Measurements from ENCODE around the gene ERCC2. TPM values are rescaled to one million over a fixed set of nuclear protein-coding genes. Genes with fewer than 3 reads are reported as not detected.

Gene ERCC2
- total RNA-seq, 1 donor: 29.1 TPM

GRCh38 chr19:45356760-45357444 lies 13.5 kb downstream of the ERCC2 start:
- peak in 1 of 3 donors; percentile 28 for DNase-seq (ENCODE audit: low read depth in 2 of 3, low spot score in 2 of 3)

- DNase-seq (ENCODE audit: low read depth in 2 of 3, low spot score in 2 of 3): no peak
Measured at GRCh38 chr19:45355910-45356309, 14.5 kb downstream of the ERCC2 start.

- no peak for DNase-seq (ENCODE audit: low read depth in 2 of 3, low spot score in 2 of 3)
Measured at GRCh38 chr19:45355402-45355801, 15.0 kb downstream of the ERCC2 start.

GRCh38 chr19:45354241-45354842 lies 16.0 kb downstream of the ERCC2 start:
- DNase-seq (ENCODE audit: low read depth in 2 of 3, low spot score in 2 of 3): no peak

- DNase-seq (ENCODE audit: low read depth in 2 of 3, low spot score in 2 of 3): no peak
Measured at GRCh38 chr19:45352914-45353796, 17.2 kb downstream of the ERCC2 start.

- no peak for DNase-seq (ENCODE audit: low read depth in 2 of 3, low spot score in 2 of 3)
Measured at GRCh38 chr19:45352471-45352870, 17.9 kb downstream of the ERCC2 start.

GRCh38 chr19:45352062-45352461 lies 18.3 kb downstream of the ERCC2 start:
- DNase-seq (ENCODE audit: low read depth in 2 of 3, low spot score in 2 of 3): no peak

GRCh38 chr19:45351401-45351952 lies 18.9 kb downstream of the ERCC2 start:
- no peak for DNase-seq (ENCODE audit: low read depth in 2 of 3, low spot score in 2 of 3)

GRCh38 chr19:45350477-45351058 lies 19.8 kb downstream of the ERCC2 start:
- no peak for DNase-seq (ENCODE audit: low read depth in 2 of 3, low spot score in 2 of 3)

GRCh38 chr19:45349430-45349941 lies 20.9 kb downstream of the ERCC2 start:
- no peak for DNase-seq (ENCODE audit: low read depth in 2 of 3, low spot score in 2 of 3)

GRCh38 chr19:45349126-45349415 lies 21.3 kb downstream of the ERCC2 start:
- no peak for DNase-seq (ENCODE audit: low read depth in 2 of 3, low spot score in 2 of 3)

GRCh38 chr19:45348367-45349125 lies 21.8 kb downstream of the ERCC2 start:
- DNase-seq (ENCODE audit: low read depth in 2 of 3, low spot score in 2 of 3): no peak

GRCh38 chr19:45347570-45348366 lies 22.6 kb downstream of the ERCC2 start:
- no peak for DNase-seq (ENCODE audit: low read depth in 2 of 3, low spot score in 2 of 3)

- no peak for DNase-seq (ENCODE audit: low read depth in 2 of 3, low spot score in 2 of 3)
Measured at GRCh38 chr19:45346449-45346848, 23.9 kb downstream of the ERCC2 start.

- DNase-seq (ENCODE audit: low read depth in 2 of 3, low spot score in 2 of 3): no peak
Measured at GRCh38 chr19:45345506-45345860, 24.9 kb downstream of the ERCC2 start.

GRCh38 chr19:45344621-45345505 lies 25.5 kb downstream of the ERCC2 start:
- DNase-seq (ENCODE audit: low read depth in 2 of 3, low spot score in 2 of 3): no peak

- DNase-seq (ENCODE audit: low read depth in 2 of 3, low spot score in 2 of 3): no peak
Measured at GRCh38 chr19:45342911-45343310, 27.5 kb downstream of the ERCC2 start.

- DNase-seq (ENCODE audit: low read depth in 2 of 3, low spot score in 2 of 3): peak in 2 of 3 donors; percentile 24 to 30
Measured at GRCh38 chr19:45340899-45341453, 29.4 kb downstream of the ERCC2 start.
